ENCODE measurements around the gene TSEN54.

GRCh38 chr17:75516255-75516618 lies at the start of gene TSEN54:
- no peak for TF ChIP-seq POLR2A (IDR thresholded peaks at IDR 0.05)
- peak in 2 of 7 experiments; percentile 17 to 23 for TF ChIP-seq CTCF (IDR thresholded peaks at IDR 0.05)
